ENCODE results near the gene KIRREL3. TPM values are rescaled to one million over a fixed set of nuclear protein-coding genes. Genes with fewer than 3 reads are reported as not detected.

KIRREL3 gene
- total RNA-seq, 1 experiment from 2014 or later = 2.2 TPM

DNA sequence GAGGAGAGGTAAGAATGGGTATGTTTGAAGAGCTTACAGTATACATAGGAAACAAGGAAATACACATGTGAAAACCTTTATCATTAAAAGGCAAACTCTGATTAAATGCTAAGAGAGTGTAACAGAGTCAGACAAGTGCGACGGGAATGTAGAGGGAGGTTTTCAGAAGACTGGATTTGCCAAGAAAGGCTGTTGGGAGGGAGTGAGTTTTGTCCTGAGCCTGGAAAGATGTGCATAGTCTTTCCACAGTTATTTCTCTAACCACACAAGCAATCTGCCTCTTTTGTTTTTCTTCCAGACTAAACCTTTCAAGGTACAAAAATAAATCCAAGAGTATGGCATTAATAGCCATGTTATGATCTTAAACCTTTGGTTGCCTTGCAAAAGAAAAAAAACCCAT lies 170.9 kb downstream of the KIRREL3 start:
- DNase-seq = no peak
- Histone ChIP-seq H2AFZ (no peak overlapping the region), H3F3A (ENCODE audit: insufficient read depth, low read depth) (no peaks in the 10 kb centered on the region), H3K27me3 (ENCODE audit: insufficient read depth, low read depth) (peaks cover 22% of the 10 kb centered on the region), H3K36me3 (ENCODE audit: low read depth) (no peaks in the 10 kb centered on the region), H3K4me1 (replicated peaks; ENCODE audit: insufficient read depth) (no peaks in the 10 kb centered on the region), H3K9me3 (ENCODE audit: insufficient read depth, low read depth) (no peaks in the 10 kb centered on the region), H3K9me2 (ENCODE audit: insufficient read depth) (no peaks in the 10 kb centered on the region), H3K79me2 (ENCODE audit: low read depth) (no peaks in the 10 kb centered on the region), H4K20me1 (ENCODE audit: insufficient read depth) (no peaks in the 10 kb centered on the region), H3K4me2 (no peak overlapping the region), H3K4me3 (no peak overlapping the region), H3K27ac (no peak overlapping the region)
- POLR2A ChIA-PET (ENCODE audit: unreplicated experiment) = interaction anchor here (0.6 kb wide), 1 partner anchor 112 kb away, joined by 3 read pairs; no protein-coding TSS in a partner anchor
- intact Hi-C loops (cut with micrococcal nuclease; ENCODE audit: unreplicated experiment) = no loop called here
- TF ChIP-seq CTCF (conservative IDR thresholded peaks at IDR 0.05) (no peak), EZH2 (IDR thresholded peaks at IDR 0.05; ENCODE audit: low read depth) (no peak)
- BruUV-seq (replicated peaks) = no TSS peak
- CTCF ChIA-PET = no interaction called here

- Histone ChIP-seq H3K4me2 (no peak overlapping the region), H3K27me3 (ENCODE audit: insufficient read depth, low read depth) (peaks cover 40% of the 10 kb centered on the region), H3K4me1 (replicated peaks; ENCODE audit: insufficient read depth) (no peaks in the 10 kb centered on the region), H2AFZ (no peak overlapping the region), H3K9me2 (ENCODE audit: insufficient read depth) (no peaks in the 10 kb centered on the region), H4K20me1 (ENCODE audit: insufficient read depth) (no peaks in the 10 kb centered on the region), H3K36me3 (ENCODE audit: low read depth) (no peaks in the 10 kb centered on the region), H3K9me3 (ENCODE audit: insufficient read depth, low read depth) (no peaks in the 10 kb centered on the region), H3K4me3 (no peak overlapping the region), H3K79me2 (ENCODE audit: low read depth) (no peaks in the 10 kb centered on the region), H3K27ac (no peak overlapping the region), H3F3A (ENCODE audit: insufficient read depth, low read depth) (no peaks in the 10 kb centered on the region)
- DNase-seq = no peak
- TF ChIP-seq CTCF (conservative IDR thresholded peaks at IDR 0.05) (no peak), EZH2 (IDR thresholded peaks at IDR 0.05; ENCODE audit: low read depth) (no peak)
- ChIA-PET POLR2A (ENCODE audit: unreplicated experiment) (no interaction called here), CTCF (no interaction called here)
- intact Hi-C loops (cut with micrococcal nuclease; ENCODE audit: unreplicated experiment) = no loop called here
- BruUV-seq (replicated peaks) = no TSS peak
Measured at GRCh38 chr11:126824035-126824607, 176.4 kb downstream of the KIRREL3 start.

- Histone ChIP-seq H3K4me3 (no peak overlapping the region), H3K36me3 (ENCODE audit: low read depth) (no peaks in the 10 kb centered on the region), H3K9me2 (ENCODE audit: insufficient read depth) (no peaks in the 10 kb centered on the region), H3K4me2 (no peak overlapping the region), H2AFZ (no peak overlapping the region), H3K27ac (no peak overlapping the region), H3F3A (ENCODE audit: insufficient read depth, low read depth) (no peaks in the 10 kb centered on the region), H3K27me3 (ENCODE audit: insufficient read depth, low read depth) (peaks cover 41% of the 10 kb centered on the region), H3K4me1 (replicated peaks; ENCODE audit: insufficient read depth) (no peaks in the 10 kb centered on the region), H4K20me1 (ENCODE audit: insufficient read depth) (no peaks in the 10 kb centered on the region), H3K9me3 (ENCODE audit: insufficient read depth, low read depth) (no peaks in the 10 kb centered on the region), H3K79me2 (ENCODE audit: low read depth) (no peaks in the 10 kb centered on the region)
- TF ChIP-seq EZH2 (IDR thresholded peaks at IDR 0.05; ENCODE audit: low read depth) (no peak), CTCF (conservative IDR thresholded peaks at IDR 0.05) (no peak)
- no TSS peak for BruUV-seq (replicated peaks)
- CTCF ChIA-PET = no interaction called here
- no peak for DNase-seq
- POLR2A ChIA-PET (ENCODE audit: unreplicated experiment) = no interaction called here
- intact Hi-C loops (cut with micrococcal nuclease; ENCODE audit: unreplicated experiment) = no loop called here
Measured at GRCh38 chr11:126823274-126823673, 177.3 kb downstream of the KIRREL3 start.
